A549 treated with Hydrocortisone at 1 μM for 4 hours (cell line): ENCODE measurements around the gene GPR137C. TPM values are rescaled to one million over a fixed set of nuclear protein-coding genes. Genes with fewer than 3 reads are reported as not detected.

Source experiments
- total RNA-seq: library from RNA; stranded (reverse); fragments of 200-300 nt; extraction: Qiagen RNA extraction; gene quantifications from 5 replicates; pipeline ENCODE4 v1.2.3, GENCODE V29; 2022

The GPR137C gene, protein sequence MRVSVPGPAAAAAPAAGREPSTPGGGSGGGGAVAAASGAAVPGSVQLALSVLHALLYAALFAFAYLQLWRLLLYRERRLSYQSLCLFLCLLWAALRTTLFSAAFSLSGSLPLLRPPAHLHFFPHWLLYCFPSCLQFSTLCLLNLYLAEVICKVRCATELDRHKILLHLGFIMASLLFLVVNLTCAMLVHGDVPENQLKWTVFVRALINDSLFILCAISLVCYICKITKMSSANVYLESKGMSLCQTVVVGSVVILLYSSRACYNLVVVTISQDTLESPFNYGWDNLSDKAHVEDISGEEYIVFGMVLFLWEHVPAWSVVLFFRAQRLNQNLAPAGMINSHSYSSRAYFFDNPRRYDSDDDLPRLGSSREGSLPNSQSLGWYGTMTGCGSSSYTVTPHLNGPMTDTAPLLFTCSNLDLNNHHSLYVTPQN
- 0.05 to 0.25 TPM (median 0.08 TPM) in 5 replicates for total RNA-seq

DNA sequence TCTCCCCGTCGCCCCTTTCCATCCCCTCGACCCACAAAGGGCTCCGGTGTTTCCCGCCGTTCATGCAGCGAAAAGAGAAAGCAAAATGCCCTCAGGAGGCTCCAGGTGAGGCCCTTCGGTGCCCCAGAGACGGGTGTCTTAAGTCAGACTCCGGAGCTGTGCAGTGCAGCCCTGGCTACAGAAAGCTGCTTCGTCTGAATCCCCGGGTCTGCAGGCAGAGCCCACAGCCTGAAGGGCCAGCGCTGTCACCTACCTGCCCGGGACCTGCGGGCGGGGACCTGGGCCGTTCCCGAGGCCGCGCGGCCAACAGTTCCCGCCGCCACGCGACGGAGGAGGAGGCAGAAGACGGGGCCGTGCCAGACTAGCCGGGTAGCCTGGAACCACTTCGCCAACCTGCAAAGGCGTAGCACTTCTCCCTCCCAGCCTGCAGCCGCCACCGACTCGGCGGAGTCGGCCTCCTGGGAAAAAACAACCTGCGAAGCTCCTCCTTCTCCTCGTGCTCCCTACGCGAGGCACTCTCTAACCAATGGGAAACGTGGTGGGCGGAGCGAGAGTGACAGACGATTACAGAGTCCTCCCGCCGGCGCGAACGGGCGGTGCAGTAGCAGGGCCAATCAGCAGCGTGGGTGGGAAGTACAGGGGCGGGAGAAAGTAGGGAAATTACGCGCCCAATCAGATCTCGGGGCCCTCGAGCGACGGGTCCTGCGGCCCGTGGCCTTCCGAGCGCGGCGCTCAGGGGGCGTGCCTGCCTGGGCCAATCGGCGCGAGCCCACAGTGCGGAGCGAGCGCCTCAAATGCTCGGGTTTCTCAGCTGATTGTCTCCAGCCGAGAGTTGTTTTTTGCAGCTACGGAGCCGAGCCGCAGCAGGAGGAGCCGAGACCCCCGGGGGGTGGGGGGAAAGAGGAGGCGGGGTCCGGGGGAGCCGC is at the start of gene GPR137C, which contains the start of gene TXNDC16:
GPR137C (plus strand) TSS at position 774 of the 926 bp plus-strand sequence. CDS start 312 bp downstream, outside the sequence.
TXNDC16 (minus strand) TSS at position 443 of the 926 bp plus-strand sequence. CDS start 8,948 bp downstream, outside the sequence.

Other genes with a start within 250 kb of the GPR137C start
- 2.5 to 4.4 TPM (median 4.2 TPM) in 5 replicates for gene PTGER2, start 238.5 kb upstream of the GPR137C start, total RNA-seq
- 0.92 to 1.4 TPM (median 0.98 TPM) in 5 replicates for gene TXNDC16, start 331 bp upstream of the GPR137C start, total RNA-seq
- 45.5 to 56.5 TPM (median 51.7 TPM) in 5 replicates for gene ERO1A, start 142.7 kb downstream of the GPR137C start, total RNA-seq
- gene PSMC6, start 154.4 kb downstream of the GPR137C start, total RNA-seq = 80.2 to 123 TPM (median 81.7 TPM) in 5 replicates
- gene STYX, start 177.3 kb downstream of the GPR137C start, total RNA-seq = 4.8 to 7.2 TPM (median 5.5 TPM) in 5 replicates
- gene GNPNAT1, start 238.8 kb downstream of the GPR137C start, total RNA-seq = 44.7 to 52.9 TPM (median 49.0 TPM) in 5 replicates